Upper lobe of left lung (tissue), 6 donors: ENCODE data around the gene ABCC5. TPM values are rescaled to one million over a fixed set of nuclear protein-coding genes. Genes with fewer than 3 reads are reported as not detected.

Experiments used
- ATAC-seq, 2 donors: fragments of 200-7000 bp; cut with Tn5 transposase; one replicate each; pipeline ENCODE4 v1.9.1; 2022; ENCODE audit warnings: mild to moderate bottlenecking in 2 of 2, moderate library complexity in 2 of 2; ENCODE audit not compliant: low FRiP score in 2 of 2
- DNase-seq, 2 donors: peaks; one replicate each; pipeline ENCODE4 v3.0.0-alpha.2; 2019 to 2020
- H3K27ac ChIP-seq, 4 donors: fragments of 200-600 bp; sonication (generic); one replicate each; pipeline ENCODE4 v1.5.1; 2016 to 2019
- H3K27me3 ChIP-seq, 4 donors: fragments of 200-600 bp; sonication (generic); one replicate each; pipeline ENCODE4 v1.5.1; 2017 to 2019
- H3K36me3 ChIP-seq, 4 donors: fragments of 200-600 bp; sonication (generic); one replicate each; pipeline ENCODE4 v1.5.1; 2016 to 2019
- H3K4me1 ChIP-seq, 4 donors: fragments of 200-600 bp; sonication (generic); one replicate each; pipeline ENCODE4 v1.5.1; 2018 to 2019
- H3K4me3 ChIP-seq, 4 donors: fragments of 200-600 bp; sonication (generic); one replicate each; pipeline ENCODE4 v1.5.1; 2017 to 2019; ENCODE audit warnings: mild to moderate bottlenecking in 2 of 4, moderate library complexity in 1 of 4
- H3K9me3 ChIP-seq, 4 donors: fragments of 200-600 bp; sonication (generic); one replicate each; pipeline ENCODE4 v1.5.1; 2018 to 2019
- CTCF ChIP-seq, 6 experiments: fragments of 450-650 bp in 4 of 6; fragments of 200-600 bp in 2 of 6; sonication (generic) in 2 of 6; IDR thresholded peaks; one replicate each; pipeline ENCODE4 v1.5.1; 2016 to 2019; ENCODE audit warnings: antibody characterized with exemption in 6 of 6
- EP300 ChIP-seq, 4 donors: sonication (generic); formaldehyde crosslinking; IDR thresholded peaks; one replicate each; pipeline ENCODE4 v1.5.1; 2017; ENCODE audit warnings: antibody characterized with exemption in 4 of 4, control low read depth in 2 of 4
- POLR2A ChIP-seq, 4 donors: fragments of 450-650 bp; IDR thresholded peaks; one replicate each; pipeline ENCODE4 v1.5.1; 2016 to 2017; ENCODE audit warnings: antibody characterized with exemption in 4 of 4, mild to moderate bottlenecking in 2 of 4
- POLR2AphosphoS5 ChIP-seq, 2 donors: sonication (generic); formaldehyde crosslinking; IDR thresholded peaks; one replicate each; pipeline ENCODE4 v1.5.1; 2017; ENCODE audit warnings: antibody characterized with exemption in 2 of 2
- WGBS, 2 donors: methylation state at CpG; one replicate each; pipeline ENCODE4 v1.1.5; 2017 to 2018; 5-methylcytosine and 5-hydroxymethylcytosine counted together
- total RNA-seq, 6 donors: library from RNA; depleted of rRNA in 4 of 6; stranded (reverse); fragments of >200 nt in 4 of 6; gene quantifications; one replicate each; pipeline versions ENCODE4 v1.1.0 to v1.2.1, GENCODE V29; 2016 to 2021
- donor health status: DM: no; HTN: no; CAD: no; lungs with moderate emphysema.
- donor health status: DM: no; HTN: yes; CAD: no; lungs with severe emphysema.

The ABCC5 gene
- total RNA-seq = 100 to 1,000 TPM in 1 of 6 donors, 10 to 100 TPM in 5; 13.2 to 107 (median 27.1) TPM

- WGBS, 2 donors = 0 to 1% methylated on average over 27 to 34 of the region's 55 CpGs
- TF ChIP-seq CTCF (IDR thresholded peaks at IDR 0.05) = peak in 5 of 6 experiments; percentile 34 to 77 (median 65)
- peak in 1 of 4 donors; percentile 54 for TF ChIP-seq POLR2A (IDR thresholded peaks at IDR 0.05)
- no peak for TF ChIP-seq EP300 (IDR thresholded peaks at IDR 0.05)
- TF ChIP-seq POLR2AphosphoS5 (IDR thresholded peaks at IDR 0.05) = peak in 1 of 2 donors; percentile 46
- ATAC-seq (peak; percentile 99 to 100), DNase-seq (peak; percentile 95 to 96)
- H3K4me1 ChIP-seq = peaks cover 8 to 24% (median 10%) of the 10 kb centered on the region in 4 donors
- peak within 1 kb of the TSS; percentile 93 to 99 (median 98) for H3K4me3 ChIP-seq
- H3K27ac ChIP-seq = peak within 1 kb of the TSS; percentile 29 to 89 (median 82)
- H3K27me3 ChIP-seq = no peaks in the 10 kb centered on the region
- no peaks in the 10 kb centered on the region for H3K9me3 ChIP-seq
- peaks cover 0 to 12% (median 3%) of the 10 kb centered on the region in 4 donors for H3K36me3 ChIP-seq
Measured at GRCh38 chr3:184017672-184018423, at the start of gene ABCC5. Gene ABCC5 (minus strand): TSS chr3:184017884. CDS start chr3:184014392, 3,492 bp downstream.

- H3K9me3 ChIP-seq = no peaks in the 10 kb centered on the region
- no peak overlapping the region for H3K27ac ChIP-seq
- no peak for TF ChIP-seq CTCF (IDR thresholded peaks at IDR 0.05)
- no peak for TF ChIP-seq POLR2AphosphoS5 (IDR thresholded peaks at IDR 0.05)
- no peak for TF ChIP-seq POLR2A (IDR thresholded peaks at IDR 0.05)
- no peak for TF ChIP-seq EP300 (IDR thresholded peaks at IDR 0.05)
- H3K4me1 ChIP-seq = peaks cover 0 to 3% (median 0%) of the 10 kb centered on the region in 4 donors
- WGBS, 2 donors = 90 to 92% methylated on average over 2 of the region's 2 CpGs
- DNase-seq (no peak), ATAC-seq (no peak)
- H3K4me3 ChIP-seq = no peak overlapping the region
- no peaks in the 10 kb centered on the region for H3K36me3 ChIP-seq
- no peaks in the 10 kb centered on the region for H3K27me3 ChIP-seq
Measured at GRCh38 chr3:184066211-184066610, 48.5 kb upstream of the ABCC5 start.

GRCh38 chr3:184062637-184063036 is 45.0 kb upstream of the ABCC5 start:
- no peak for ATAC-seq
- H3K4me3 ChIP-seq = no peak overlapping the region
- no peak overlapping the region for H3K27ac ChIP-seq
- H3K4me1 ChIP-seq = peaks cover 0 to under 1% (median 0%) of the 10 kb centered on the region in 4 donors
- TF ChIP-seq POLR2AphosphoS5 (IDR thresholded peaks at IDR 0.05) (no peak), EP300 (IDR thresholded peaks at IDR 0.05) (no peak), POLR2A (IDR thresholded peaks at IDR 0.05) (no peak), CTCF (IDR thresholded peaks at IDR 0.05) (no peak)
- H3K36me3 ChIP-seq = no peaks in the 10 kb centered on the region
- DNase-seq = no peak
- H3K9me3 ChIP-seq = no peaks in the 10 kb centered on the region
- H3K27me3 ChIP-seq = no peaks in the 10 kb centered on the region

- H3K9me3 ChIP-seq = no peaks in the 10 kb centered on the region
- 48 to 51% methylated on average over 7 of the region's 7 CpGs for WGBS, 2 donors
- H3K36me3 ChIP-seq = no peaks in the 10 kb centered on the region
- H3K27ac ChIP-seq = no peak overlapping the region
- ATAC-seq (no peak), DNase-seq (no peak)
- TF ChIP-seq EP300 (IDR thresholded peaks at IDR 0.05) (no peak), CTCF (IDR thresholded peaks at IDR 0.05) (no peak), POLR2AphosphoS5 (IDR thresholded peaks at IDR 0.05) (no peak), POLR2A (IDR thresholded peaks at IDR 0.05) (no peak)
- H3K27me3 ChIP-seq = no peaks in the 10 kb centered on the region
- H3K4me1 ChIP-seq = no peaks in the 10 kb centered on the region
- H3K4me3 ChIP-seq = no peak overlapping the region
Measured at GRCh38 chr3:184059424-184059823, 41.7 kb upstream of the ABCC5 start.
